Measurements from ENCODE around the gene KLHL25.

DNA sequence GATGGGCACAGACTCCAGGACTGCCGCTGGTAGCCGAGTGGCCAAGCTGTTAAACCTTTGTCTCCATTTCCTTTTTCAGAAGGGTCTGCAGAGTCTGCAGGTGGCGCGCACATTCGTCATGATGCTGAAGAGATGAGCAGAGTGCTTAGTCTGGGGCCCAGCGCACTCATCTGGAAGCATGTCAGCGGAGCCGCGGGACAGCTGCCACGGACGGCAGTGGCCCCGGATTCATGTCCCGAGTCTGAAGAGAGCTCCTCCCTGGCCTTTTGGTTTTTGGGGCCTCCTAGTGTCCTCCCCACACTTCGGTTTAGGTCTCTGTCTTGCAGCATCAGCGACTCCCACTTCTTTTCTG, 42.6 kb downstream of the KLHL25 start:
- TF ChIP-seq EZH2 (IDR thresholded peaks at IDR 0.05; ENCODE audit: insufficient read depth, poor library complexity, severe bottlenecking) (no peak), EZH2phosphoT487 (IDR thresholded peaks at IDR 0.05; ENCODE audit: insufficient read depth, low read depth) (no peak)
